Keratinocyte (primary cell): Measurements from ENCODE around the gene GREB1. TPM values are rescaled to one million over a fixed set of nuclear protein-coding genes. Genes with fewer than 3 reads are reported as not detected.

ENCODE experiments used
- DNase-seq: peaks from one replicate; pipeline ENCODE4 v3.0.0-alpha.2; 2011; ENCODE audit warnings: low read depth, missing footprints, low spot score
- FAIRE-seq: peaks from 2 replicates; lab custom pipeline; 2011; peaks lifted over from hg19 to GRCh38; lab: Jason Lieb, UNC
- H2AFZ ChIP-seq: 2 replicates; pipeline ENCODE4 v1.6.0; 2012; ENCODE audit warnings: low read length, control low read depth, inconsistent platforms; ENCODE audit not compliant: control insufficient read depth
- H3K27ac ChIP-seq: 2 replicates; pipeline ENCODE4 v1.5.1; 2011; ENCODE audit warnings: low read length; ENCODE audit not compliant: control insufficient read depth, insufficient read depth
- H3K27me3 ChIP-seq: 3 replicates; pipeline ENCODE4 v1.6.0; 2011; ENCODE audit warnings: low read length; ENCODE audit not compliant: control insufficient read depth, insufficient read depth; ENCODE audit errors: extremely low read depth
- H3K36me3 ChIP-seq, 2 experiments: 2 replicates in 1 of 2; 3 replicates in 1 of 2; pipeline ENCODE4 v1.5.1; 2011; ENCODE audit warnings: low read length in 2 of 2, mild to moderate bottlenecking in 1 of 2; ENCODE audit not compliant: control insufficient read depth in 2 of 2, insufficient read depth in 2 of 2; ENCODE audit errors: extremely low read depth in 1 of 2
- H3K4me1 ChIP-seq: 3 replicates; pipeline ENCODE4 v1.5.1; 2011; ENCODE audit warnings: low read length; ENCODE audit not compliant: control insufficient read depth, insufficient read depth; ENCODE audit errors: extremely low read depth
- H3K4me2 ChIP-seq: 3 replicates; pipeline ENCODE4 v1.6.0; 2011; ENCODE audit warnings: low read depth, low read length; ENCODE audit not compliant: control insufficient read depth, insufficient read depth; ENCODE audit errors: extremely low read depth
- H3K4me3 ChIP-seq, 3 experiments: fragments of 200-600 bp in 1 of 3; sonication (generic) in 1 of 3; 2 replicates in 2 of 3; 3 replicates in 1 of 3; pipeline ENCODE4 v1.5.1; 2011 to 2016; ENCODE audit warnings: low read length in 3 of 3, mild to moderate bottlenecking in 3 of 3, control low read depth in 2 of 3, inconsistent platforms in 1 of 3, low read depth in 1 of 3, mixed read lengths in 1 of 3, mixed run types in 1 of 3, moderate library complexity in 1 of 3; ENCODE audit not compliant: control insufficient read depth in 2 of 3, insufficient read depth in 2 of 3; ENCODE audit errors: extremely low read depth in 1 of 3
- H3K79me2 ChIP-seq: 2 replicates; pipeline ENCODE4 v1.6.0; 2012; ENCODE audit warnings: low read length; ENCODE audit not compliant: control insufficient read depth, insufficient read depth
- H3K9ac ChIP-seq: 3 replicates; pipeline ENCODE4 v1.6.0; 2011; ENCODE audit warnings: low read length; ENCODE audit not compliant: control insufficient read depth, insufficient read depth; ENCODE audit errors: extremely low read depth
- H3K9me1 ChIP-seq: 3 replicates; pipeline ENCODE4 v1.6.0; 2011; ENCODE audit warnings: low read length; ENCODE audit not compliant: control insufficient read depth, insufficient read depth; ENCODE audit errors: extremely low read depth
- H3K9me3 ChIP-seq: 2 replicates; pipeline ENCODE4 v1.5.1; 2012; ENCODE audit warnings: low read depth, low read length; ENCODE audit not compliant: control insufficient read depth
- H4K20me1 ChIP-seq: 3 replicates; pipeline ENCODE4 v1.6.0; 2011; ENCODE audit warnings: low read length; ENCODE audit not compliant: control insufficient read depth, insufficient read depth; ENCODE audit errors: extremely low read depth
- CTCF ChIP-seq, 3 experiments: IDR thresholded peaks in 1 of 3; conservative IDR thresholded peaks in 1 of 3; optimal IDR thresholded peaks in 1 of 3; 2 replicates in 2 of 3; 3 replicates in 1 of 3; pipeline versions ENCODE3 to v1.5.1; 2011; ENCODE audit warnings: low read length in 3 of 3, mild to moderate bottlenecking in 3 of 3, moderate library complexity in 2 of 3, control low read depth in 1 of 3, inconsistent platforms in 1 of 3; ENCODE audit not compliant: insufficient read depth in 2 of 3; ENCODE audit errors: extremely low read depth in 1 of 3
- EZH2 ChIP-seq: IDR thresholded peaks from one replicate; pipeline ENCODE4 v1.6.1; 2012; ENCODE audit warnings: inconsistent platforms, mild to moderate bottlenecking, low read length, moderate library complexity
- dilution Hi-C: fragments of 300-500 bp; cut with MboI; formaldehyde crosslinking; loops from one replicate; pipeline ENCODE4 v1.7.0; 2020; ENCODE audit warnings: low sequenced_read_pairs; ENCODE audit not compliant: extremely low pct_ligation_motif_present
- polyA plus RNA-seq, 5 experiments: library from polyadenylated mRNA; depleted of rRNA in 3 of 5; stranded (reverse) in 3 of 5; stranded (forward) in 1 of 5; unstranded in 1 of 5; fragments of >200 nt; gene quantifications; 1 replicate in 1 of 5; 2 replicates in 3 of 5; 3 replicates in 1 of 5; pipeline versions ENCODE4 v1.2.1 to v1.2.3, GENCODE V29; 2011 to 2012; ENCODE audit warnings: missing spikeins in 2 of 5, low read depth in 1 of 5, low replicate concordance in 1 of 5

Gene GREB1
- polyA plus RNA-seq, 1 donor (not counting 4 experiments of a cell fraction or from before 2014, with no cell fraction given) = 0.13 TPM

GRCh38 chr2:11559066-11559785 lies 25.4 kb downstream of the GREB1 start:
- Histone ChIP-seq H3K4me2 (no peak overlapping the region), H3K4me3 (no peak overlapping the region), H3K4me1 (peaks cover 8% of the 10 kb centered on the region), H4K20me1 (no peaks in the 10 kb centered on the region), H3K27me3 (peaks cover 23% of the 10 kb centered on the region), H2AFZ (no peak overlapping the region), H3K79me2 (no peaks in the 10 kb centered on the region), H3K9me1 (no peaks in the 10 kb centered on the region), H3K36me3 (no peaks in the 10 kb centered on the region), H3K9me3 (no peaks in the 10 kb centered on the region), H3K27ac (no peak overlapping the region), H3K9ac (no peak overlapping the region)
- FAIRE-seq (no peak), DNase-seq (no peak)
- TF ChIP-seq EZH2 = no peak
- TF ChIP-seq CTCF (optimal IDR thresholded peaks at IDR 0.05 in 1 of 3, IDR thresholded peaks at IDR 0.05 in 1 of 3, conservative IDR thresholded peaks at IDR 0.05 in 1 of 3; ENCODE audit: extremely low read depth in 1 of 3, insufficient read depth in 2 of 3, low read length in 3 of 3) = no peak
- dilution Hi-C loops = no loop called here

GRCh38 chr2:11559786-11560155 lies 25.9 kb downstream of the GREB1 start:
- no peak for TF ChIP-seq EZH2
- TF ChIP-seq CTCF (optimal IDR thresholded peaks at IDR 0.05 in 1 of 3, IDR thresholded peaks at IDR 0.05 in 1 of 3, conservative IDR thresholded peaks at IDR 0.05 in 1 of 3; ENCODE audit: extremely low read depth in 1 of 3, insufficient read depth in 2 of 3, low read length in 3 of 3) = no peak
- Histone ChIP-seq H4K20me1 (no peaks in the 10 kb centered on the region), H3K27ac (no peak overlapping the region), H3K4me1 (peaks cover 8% of the 10 kb centered on the region), H3K9ac (no peak overlapping the region), H3K79me2 (no peaks in the 10 kb centered on the region), H2AFZ (no peak overlapping the region), H3K4me3 (no peak overlapping the region), H3K4me2 (no peak overlapping the region), H3K27me3 (peaks cover 23% of the 10 kb centered on the region), H3K9me3 (no peaks in the 10 kb centered on the region), H3K36me3 (no peaks in the 10 kb centered on the region), H3K9me1 (no peaks in the 10 kb centered on the region)
- FAIRE-seq (no peak), DNase-seq (no peak)
- dilution Hi-C loops = no loop called here
